GM23338 (cell line): ENCODE results near the gene CHN1. TPM values are rescaled to one million over a fixed set of nuclear protein-coding genes. Genes with fewer than 3 reads are reported as not detected.

Experiments
- ATAC-seq: fragments of 200-7000 bp; cut with Tn5 transposase; 3 replicates; pipeline ENCODE4 v1.9.1; 2020
- DNase-seq: peaks from one replicate; pipeline ENCODE4 v3.0.0-alpha.2; 2015; ENCODE audit warnings: low spot score
- H2AFZ ChIP-seq: fragments of 200-600 bp; sonication (generic); 2 replicates; pipeline ENCODE4 v1.8.0; 2016; ENCODE audit warnings: antibody characterized with exemption, mild to moderate bottlenecking, moderate library complexity
- H3F3A ChIP-seq: fragments of 200-600 bp; sonication (generic); replicated peaks from 2 replicates; pipeline ENCODE4 v1.8.0; 2017; ENCODE audit warnings: antibody characterized with exemption, mixed run types, low read depth
- H3K27ac ChIP-seq: fragments of 200-600 bp; sonication (generic); 2 replicates; pipeline ENCODE4 v1.6.1; 2016; ENCODE audit warnings: low read depth
- H3K27me3 ChIP-seq: fragments of 200-600 bp; sonication (generic); 2 replicates; pipeline ENCODE4 v1.8.0; 2016; ENCODE audit warnings: mild to moderate bottlenecking, mixed run types, moderate library complexity; ENCODE audit not compliant: insufficient read depth
- H3K36me3 ChIP-seq: fragments of 200-600 bp; sonication (generic); 2 replicates; pipeline ENCODE4 v1.8.0; 2016; ENCODE audit warnings: mild to moderate bottlenecking; ENCODE audit not compliant: insufficient read depth
- H3K4me1 ChIP-seq: fragments of 200-600 bp; sonication (generic); 2 replicates; pipeline ENCODE4 v1.8.0; 2016; ENCODE audit warnings: mild to moderate bottlenecking, moderate library complexity; ENCODE audit not compliant: insufficient read depth
- H3K4me2 ChIP-seq: fragments of 200-600 bp; sonication (generic); 2 replicates; pipeline ENCODE4 v1.7.1; 2017; ENCODE audit warnings: mixed run types
- H3K4me3 ChIP-seq: fragments of 200-600 bp; sonication (generic); 2 replicates; pipeline ENCODE4 v1.6.1; 2016; ENCODE audit warnings: mixed run types
- H3K79me2 ChIP-seq: fragments of 200-600 bp; sonication (generic); replicated peaks from 2 replicates; pipeline ENCODE4 v1.8.0; 2017; ENCODE audit warnings: mild to moderate bottlenecking; ENCODE audit not compliant: insufficient read depth
- H3K9me2 ChIP-seq: fragments of 200-600 bp; sonication (generic); 2 replicates; pipeline ENCODE4 v1.8.0; 2017; ENCODE audit not compliant: insufficient read depth
- H4K20me1 ChIP-seq: fragments of 200-600 bp; sonication (generic); replicated peaks from 2 replicates; pipeline ENCODE4 v1.8.0; 2017; ENCODE audit warnings: mild to moderate bottlenecking; ENCODE audit not compliant: insufficient read depth
- H3K27ac Mint-ChIP-seq: 2 replicates; pipeline ENCODE4 v1.8.0; 2020; ENCODE audit warnings: inconsistent platforms, mild to moderate bottlenecking, moderate library complexity, mixed read lengths
- H3K27me3 Mint-ChIP-seq: 3 replicates; pipeline ENCODE4 v1.8.0; 2022; ENCODE audit warnings: low read depth, mild to moderate bottlenecking, moderate library complexity, mixed read lengths, inconsistent platforms; ENCODE audit not compliant: insufficient read depth, poor library complexity
- H3K36me3 Mint-ChIP-seq: 3 replicates; pipeline ENCODE4 v1.8.0; 2021; ENCODE audit warnings: low read depth, mild to moderate bottlenecking, inconsistent platforms, moderate library complexity, mixed read lengths
- H3K4me1 Mint-ChIP-seq: 3 replicates; pipeline ENCODE4 v1.8.0; 2020; ENCODE audit warnings: mild to moderate bottlenecking, inconsistent platforms, mixed read lengths
- H3K4me3 Mint-ChIP-seq: 3 replicates; pipeline ENCODE4 v1.8.0; 2021; ENCODE audit warnings: moderate library complexity, mild to moderate bottlenecking, inconsistent platforms, mixed read lengths
- H3K9me3 Mint-ChIP-seq: 3 replicates; pipeline ENCODE4 v1.8.0; 2020; ENCODE audit warnings: moderate library complexity, mild to moderate bottlenecking, inconsistent platforms, mixed read lengths
- CREB1 ChIP-seq: fragments of 250-450 bp; sonication (Bioruptor Pico); IDR thresholded peaks from 2 replicates; pipeline ENCODE4 v1.5.0; 2020; ENCODE audit warnings: low read depth, mild to moderate bottlenecking, moderate library complexity
- EZH2 ChIP-seq: fragments of 200-600 bp; sonication (generic); IDR thresholded peaks from one replicate; pipeline ENCODE4 v1.8.0; 2017; ENCODE audit warnings: antibody characterized with exemption, mild to moderate bottlenecking, low read depth; ENCODE audit not compliant: unreplicated experiment
- NANOG ChIP-seq: IDR thresholded peaks from 2 replicates; pipeline ENCODE4 v1.6.1; 2016; ENCODE audit warnings: antibody characterized with exemption, borderline replicate concordance
- POLR2AphosphoS5 ChIP-seq: IDR thresholded peaks from 2 replicates; pipeline ENCODE4 v1.6.1; 2016; ENCODE audit warnings: antibody characterized with exemption, low read depth
- ZNF331 ChIP-seq: fragments of 250-450 bp; sonication (Bioruptor Pico); IDR thresholded peaks from 2 replicates; pipeline ENCODE4 v1.5.0; 2020; ENCODE audit warnings: low read depth, mild to moderate bottlenecking, moderate library complexity
- polyA plus RNA-seq: library from polyadenylated mRNA; unstranded; fragments of >200 nt; fragmentation: Nextera tagmentation; extraction: Ambion mirVana; gene quantifications from 2 replicates; pipeline ENCODE4 v1.2.1, GENCODE V29; 2016
- total RNA-seq: library from RNA; depleted of rRNA; stranded (reverse); fragments of >200 nt; shearing (Covaris generic); gene quantifications from 2 replicates; pipeline ENCODE4 v1.2.3, GENCODE V29; 2014
- TF ChIP-seq, protein P1 (sequence below): fragments of 250-450 bp; sonication (Bioruptor Pico); IDR thresholded peaks from 2 replicates; pipeline ENCODE4 v1.5.0; 2020; ENCODE audit warnings: mild to moderate bottlenecking, moderate library complexity
- TF ChIP-seq, protein P2 (sequence below), 2 experiments: fragments of 200-600 bp in 1 of 2; sonication (generic) in 1 of 2; conservative IDR thresholded peaks; 2 replicates each; pipeline versions ENCODE4 v1.5.1 to v1.6.1; 2016 to 2017; ENCODE audit warnings: antibody characterized with exemption in 2 of 2, low read depth in 2 of 2, mild to moderate bottlenecking in 2 of 2, moderate library complexity in 1 of 2
- TF ChIP-seq, protein P3 (sequence below): IDR thresholded peaks from 2 replicates; pipeline ENCODE4 v1.6.1; 2016; ENCODE audit warnings: antibody characterized with exemption

The CHN1 gene
- total and polyA plus RNA-seq, 2 experiments from 2014 or later = 28.1 to 36.5 TPM

GRCh38 chr2:174774886-174775285 is 230.3 kb downstream of the CHN1 start:
- H3K4me1 Mint-ChIP-seq = peaks cover 61% of the 10 kb centered on the region
- H2AFZ ChIP-seq = peak overlapping the region; percentile 45; the same call in 1 of the 2 replicates
- no peaks in the 10 kb centered on the region for H3K9me3 Mint-ChIP-seq
- peaks cover 3% of the 10 kb centered on the region for H3K27me3 Mint-ChIP-seq
- H3K27ac Mint-ChIP-seq = no peak overlapping the region
- H3K9me2 ChIP-seq = 0 out of 2 replicates have a peak, but pooled peaks cover 5% of the 10 kb centered on the region
- H3K4me2 ChIP-seq = no peak overlapping the region
- H3F3A ChIP-seq = peaks cover 18% of the 10 kb centered on the region; the same call in 1 of the 2 replicates
- no peak for TF ChIP-seq CREB1 (CRISPR knock-in tag)
- TF ChIP-seq, protein P1, sequence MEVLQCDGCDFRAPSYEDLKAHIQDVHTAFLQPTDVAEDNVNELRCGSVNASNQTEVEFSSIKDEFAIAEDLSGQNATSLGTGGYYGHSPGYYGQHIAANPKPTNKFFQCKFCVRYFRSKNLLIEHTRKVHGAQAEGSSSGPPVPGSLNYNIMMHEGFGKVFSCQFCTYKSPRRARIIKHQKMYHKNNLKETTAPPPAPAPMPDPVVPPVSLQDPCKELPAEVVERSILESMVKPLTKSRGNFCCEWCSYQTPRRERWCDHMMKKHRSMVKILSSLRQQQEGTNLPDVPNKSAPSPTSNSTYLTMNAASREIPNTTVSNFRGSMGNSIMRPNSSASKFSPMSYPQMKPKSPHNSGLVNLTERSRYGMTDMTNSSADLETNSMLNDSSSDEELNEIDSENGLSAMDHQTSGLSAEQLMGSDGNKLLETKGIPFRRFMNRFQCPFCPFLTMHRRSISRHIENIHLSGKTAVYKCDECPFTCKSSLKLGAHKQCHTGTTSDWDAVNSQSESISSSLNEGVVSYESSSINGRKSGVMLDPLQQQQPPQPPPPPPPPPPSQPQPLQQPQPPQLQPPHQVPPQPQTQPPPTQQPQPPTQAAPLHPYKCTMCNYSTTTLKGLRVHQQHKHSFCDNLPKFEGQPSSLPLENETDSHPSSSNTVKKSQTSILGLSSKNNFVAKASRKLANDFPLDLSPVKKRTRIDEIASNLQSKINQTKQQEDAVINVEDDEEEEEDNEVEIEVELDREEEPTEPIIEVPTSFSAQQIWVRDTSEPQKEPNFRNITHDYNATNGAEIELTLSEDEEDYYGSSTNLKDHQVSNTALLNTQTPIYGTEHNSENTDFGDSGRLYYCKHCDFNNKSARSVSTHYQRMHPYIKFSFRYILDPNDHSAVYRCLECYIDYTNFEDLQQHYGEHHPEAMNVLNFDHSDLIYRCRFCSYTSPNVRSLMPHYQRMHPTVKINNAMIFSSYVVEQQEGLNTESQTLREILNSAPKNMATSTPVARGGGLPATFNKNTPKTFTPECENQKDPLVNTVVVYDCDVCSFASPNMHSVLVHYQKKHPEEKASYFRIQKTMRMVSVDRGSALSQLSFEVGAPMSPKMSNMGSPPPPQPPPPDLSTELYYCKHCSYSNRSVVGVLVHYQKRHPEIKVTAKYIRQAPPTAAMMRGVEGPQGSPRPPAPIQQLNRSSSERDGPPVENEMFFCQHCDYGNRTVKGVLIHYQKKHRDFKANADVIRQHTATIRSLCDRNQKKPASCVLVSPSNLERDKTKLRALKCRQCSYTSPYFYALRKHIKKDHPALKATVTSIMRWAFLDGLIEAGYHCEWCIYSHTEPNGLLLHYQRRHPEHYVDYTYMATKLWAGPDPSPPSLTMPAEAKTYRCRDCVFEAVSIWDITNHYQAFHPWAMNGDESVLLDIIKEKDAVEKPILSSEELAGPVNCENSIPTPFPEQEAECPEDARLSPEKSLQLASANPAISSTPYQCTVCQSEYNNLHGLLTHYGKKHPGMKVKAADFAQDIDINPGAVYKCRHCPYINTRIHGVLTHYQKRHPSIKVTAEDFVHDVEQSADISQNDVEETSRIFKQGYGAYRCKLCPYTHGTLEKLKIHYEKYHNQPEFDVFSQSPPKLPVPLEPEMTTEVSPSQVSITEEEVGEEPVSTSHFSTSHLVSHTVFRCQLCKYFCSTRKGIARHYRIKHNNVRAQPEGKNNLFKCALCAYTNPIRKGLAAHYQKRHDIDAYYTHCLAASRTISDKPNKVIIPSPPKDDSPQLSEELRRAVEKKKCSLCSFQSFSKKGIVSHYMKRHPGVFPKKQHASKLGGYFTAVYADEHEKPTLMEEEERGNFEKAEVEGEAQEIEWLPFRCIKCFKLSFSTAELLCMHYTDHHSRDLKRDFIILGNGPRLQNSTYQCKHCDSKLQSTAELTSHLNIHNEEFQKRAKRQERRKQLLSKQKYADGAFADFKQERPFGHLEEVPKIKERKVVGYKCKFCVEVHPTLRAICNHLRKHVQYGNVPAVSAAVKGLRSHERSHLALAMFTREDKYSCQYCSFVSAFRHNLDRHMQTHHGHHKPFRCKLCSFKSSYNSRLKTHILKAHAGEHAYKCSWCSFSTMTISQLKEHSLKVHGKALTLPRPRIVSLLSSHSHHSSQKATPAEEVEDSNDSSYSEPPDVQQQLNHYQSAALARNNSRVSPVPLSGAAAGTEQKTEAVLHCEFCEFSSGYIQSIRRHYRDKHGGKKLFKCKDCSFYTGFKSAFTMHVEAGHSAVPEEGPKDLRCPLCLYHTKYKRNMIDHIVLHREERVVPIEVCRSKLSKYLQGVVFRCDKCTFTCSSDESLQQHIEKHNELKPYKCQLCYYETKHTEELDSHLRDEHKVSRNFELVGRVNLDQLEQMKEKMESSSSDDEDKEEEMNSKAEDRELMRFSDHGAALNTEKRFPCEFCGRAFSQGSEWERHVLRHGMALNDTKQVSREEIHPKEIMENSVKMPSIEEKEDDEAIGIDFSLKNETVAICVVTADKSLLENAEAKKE (CRISPR knock-in tag) = no peak
- TF ChIP-seq, protein P2, sequence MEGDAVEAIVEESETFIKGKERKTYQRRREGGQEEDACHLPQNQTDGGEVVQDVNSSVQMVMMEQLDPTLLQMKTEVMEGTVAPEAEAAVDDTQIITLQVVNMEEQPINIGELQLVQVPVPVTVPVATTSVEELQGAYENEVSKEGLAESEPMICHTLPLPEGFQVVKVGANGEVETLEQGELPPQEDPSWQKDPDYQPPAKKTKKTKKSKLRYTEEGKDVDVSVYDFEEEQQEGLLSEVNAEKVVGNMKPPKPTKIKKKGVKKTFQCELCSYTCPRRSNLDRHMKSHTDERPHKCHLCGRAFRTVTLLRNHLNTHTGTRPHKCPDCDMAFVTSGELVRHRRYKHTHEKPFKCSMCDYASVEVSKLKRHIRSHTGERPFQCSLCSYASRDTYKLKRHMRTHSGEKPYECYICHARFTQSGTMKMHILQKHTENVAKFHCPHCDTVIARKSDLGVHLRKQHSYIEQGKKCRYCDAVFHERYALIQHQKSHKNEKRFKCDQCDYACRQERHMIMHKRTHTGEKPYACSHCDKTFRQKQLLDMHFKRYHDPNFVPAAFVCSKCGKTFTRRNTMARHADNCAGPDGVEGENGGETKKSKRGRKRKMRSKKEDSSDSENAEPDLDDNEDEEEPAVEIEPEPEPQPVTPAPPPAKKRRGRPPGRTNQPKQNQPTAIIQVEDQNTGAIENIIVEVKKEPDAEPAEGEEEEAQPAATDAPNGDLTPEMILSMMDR (conservative IDR thresholded peaks at IDR 0.05; ENCODE audit: low read depth in 2 of 2) = no peak
- H3K4me3 ChIP-seq = no peak overlapping the region
- H3K79me2 ChIP-seq = no peaks in the 10 kb centered on the region
- H3K36me3 Mint-ChIP-seq = no peaks in the 10 kb centered on the region
- peaks cover 43% of the 10 kb centered on the region for H3K4me1 ChIP-seq
- DNase-seq (no peak), ATAC-seq (no peak)
- no peaks in the 10 kb centered on the region for H3K27me3 ChIP-seq
- no peaks in the 10 kb centered on the region for H3K36me3 ChIP-seq
- H4K20me1 ChIP-seq = no peaks in the 10 kb centered on the region
- H3K4me3 Mint-ChIP-seq = no peak overlapping the region
- H3K27ac ChIP-seq = no peak overlapping the region

DNA sequence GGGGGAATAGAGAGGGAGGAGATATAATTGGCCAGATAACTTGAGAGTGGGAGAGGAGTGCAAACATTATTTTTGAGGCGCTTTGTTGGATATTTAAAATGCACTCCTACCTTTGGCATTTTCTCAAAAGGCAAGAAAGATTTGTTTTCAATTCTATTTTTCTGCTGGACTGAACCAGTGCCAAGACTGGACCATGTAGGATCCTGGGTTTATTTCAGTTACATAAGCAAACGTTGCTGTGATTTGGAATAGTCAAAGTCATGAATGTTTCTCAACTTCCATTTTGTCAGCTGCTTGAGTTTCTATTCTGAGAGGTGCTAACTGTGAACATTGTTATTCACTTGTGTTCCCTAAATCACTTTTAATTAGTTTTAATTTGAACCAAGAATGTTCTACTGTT is 232.0 kb downstream of the CHN1 start:
- H3K27me3 ChIP-seq = no peaks in the 10 kb centered on the region
- DNase-seq (no peak), ATAC-seq (no peak)
- no peaks in the 10 kb centered on the region for H3K79me2 ChIP-seq
- Mint-ChIP-seq H3K27me3 (peaks cover 9% of the 10 kb centered on the region), H3K9me3 (no peaks in the 10 kb centered on the region), H3K4me1 (peaks cover 62% of the 10 kb centered on the region), H3K27ac (peak overlapping the region; percentile 56), H3K4me3 (no peak overlapping the region), H3K36me3 (no peaks in the 10 kb centered on the region; the same call in 2 of the 3 replicates)
- H3F3A ChIP-seq = peaks cover 23% of the 10 kb centered on the region
- H3K4me2 ChIP-seq = no peak overlapping the region
- no peaks in the 10 kb centered on the region for H4K20me1 ChIP-seq
- TF ChIP-seq EZH2 (no peak), ZNF331 (no peak), POLR2AphosphoS5 (no peak), NANOG (no peak)
- TF ChIP-seq, protein P3, sequence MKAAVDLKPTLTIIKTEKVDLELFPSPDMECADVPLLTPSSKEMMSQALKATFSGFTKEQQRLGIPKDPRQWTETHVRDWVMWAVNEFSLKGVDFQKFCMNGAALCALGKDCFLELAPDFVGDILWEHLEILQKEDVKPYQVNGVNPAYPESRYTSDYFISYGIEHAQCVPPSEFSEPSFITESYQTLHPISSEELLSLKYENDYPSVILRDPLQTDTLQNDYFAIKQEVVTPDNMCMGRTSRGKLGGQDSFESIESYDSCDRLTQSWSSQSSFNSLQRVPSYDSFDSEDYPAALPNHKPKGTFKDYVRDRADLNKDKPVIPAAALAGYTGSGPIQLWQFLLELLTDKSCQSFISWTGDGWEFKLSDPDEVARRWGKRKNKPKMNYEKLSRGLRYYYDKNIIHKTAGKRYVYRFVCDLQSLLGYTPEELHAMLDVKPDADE = no peak
- TF ChIP-seq, protein P2 (conservative IDR thresholded peaks at IDR 0.05; ENCODE audit: low read depth in 2 of 2) = no peak
- 0 out of 2 replicates have a peak overlapping the region, but pooled peaks have one; percentile 86 for H3K27ac ChIP-seq
- H3K9me2 ChIP-seq = 0 out of 2 replicates have a peak, but pooled peaks cover 5% of the 10 kb centered on the region
- no peak overlapping the region for H3K4me3 ChIP-seq
- peaks cover 39% of the 10 kb centered on the region for H3K4me1 ChIP-seq
- H2AFZ ChIP-seq = no peak overlapping the region
- H3K36me3 ChIP-seq = no peaks in the 10 kb centered on the region
